Ovary (tissue), 9 donors: ENCODE data around the gene ADGRD1. TPM values are rescaled to one million over a fixed set of nuclear protein-coding genes. Genes with fewer than 3 reads are reported as not detected.

ENCODE experiments used
- DNase-seq, 5 donors: peaks; one replicate each; pipeline ENCODE4 v3.0.0-alpha.2; 2019 to 2020
- H3K27ac ChIP-seq, 2 donors: fragments of 200-600 bp; one replicate each; pipeline versions ENCODE4 v1.5.1 to v1.8.0; 2019 to 2022
- H3K27me3 ChIP-seq: fragments of 200-600 bp; one replicate; pipeline ENCODE4 v1.8.0; 2022
- H3K36me3 ChIP-seq: fragments of 200-600 bp; sonication (generic); one replicate; pipeline ENCODE4 v1.5.1; 2019
- H3K4me1 ChIP-seq: one replicate; pipeline ENCODE4 v1.8.1; 2013; ENCODE audit warnings: mild to moderate bottlenecking, moderate library complexity; ENCODE audit not compliant: insufficient read depth
- H3K4me3 ChIP-seq: fragments of 200-600 bp; sonication (generic); one replicate; pipeline ENCODE4 v1.5.1; 2017
- H3K9me3 ChIP-seq, 2 donors: fragments of 200-600 bp in 1 of 2; sonication (generic) in 1 of 2; one replicate each; pipeline versions ENCODE4 v1.5.1 to v1.8.1; 2013 to 2019; ENCODE audit warnings: mild to moderate bottlenecking in 1 of 2, moderate library complexity in 1 of 2
- CTCF ChIP-seq, 3 donors: fragments of 450-650 bp in 2 of 3; fragments of 200-600 bp in 1 of 3; IDR thresholded peaks; one replicate each; pipeline versions ENCODE4 v1.5.1 to v1.8.0; 2016 to 2022; ENCODE audit warnings: antibody characterized with exemption in 3 of 3, mild to moderate bottlenecking in 1 of 3
- EP300 ChIP-seq: sonication (generic); formaldehyde crosslinking; IDR thresholded peaks from one replicate; pipeline ENCODE4 v1.6.1; 2017; ENCODE audit warnings: antibody characterized with exemption
- POLR2A ChIP-seq: fragments of 450-650 bp; IDR thresholded peaks from one replicate; pipeline ENCODE4 v1.6.1; 2017; ENCODE audit warnings: antibody characterized with exemption, mild to moderate bottlenecking, moderate library complexity
- WGBS, 3 donors: extraction: QIAGEN DNeasy Blood & Tissue Kit in 1 of 3; methylation state at CpG; one replicate each; pipeline versions ENCODE4 v1.1.5 to v1.1.7; 2013 to 2017; 5-methylcytosine and 5-hydroxymethylcytosine counted together
- intact Hi-C, 4 donors: fragments of 100-400 bp; cut with DNase I; formaldehyde crosslinking; loops; one replicate each; pipeline versions ENCODE4 v1.11.0 to v1.15.1; 2022 to 2023
- polyA plus RNA-seq, 2 donors: library from polyadenylated mRNA; stranded (reverse); fragments of 200-250 nt in 1 of 2; fragments of 350-450 nt in 1 of 2; fragmentation: Illumina TruSeq in 1 of 2; extraction: RNeasy Lipid Tissue Mini Kit (QIAGEN cat#74804) in 1 of 2; gene quantifications; one replicate each; pipeline ENCODE4 v1.2.3, GENCODE V29; 2013 to 2014
- total RNA-seq, 7 donors: library from RNA; depleted of rRNA in 2 of 7; stranded (reverse); fragments of >200 nt in 2 of 7; fragmentation: NEBNext Ultra II Directional in 3 of 7; extraction: Animal tissue kit (Norgen Biotek cat#: 25700) in 3 of 7; gene quantifications; one replicate each; pipeline versions ENCODE4 v1.1.0 to v1.2.4, GENCODE V29; 2016 to 2023
- donor health status: DM: no; HTN: no; CAD: no; lungs with moderate emphysema.
- donor health status: DM: no; HTN: no; CAD: no.
- donor health status: Bipolar disorder and iron deficiency.
- donor health status: DM: yes; HTN: yes; CAD: no.
- donor health status: DM: no; HTN: no; CAD: no.
- donor health status: DM: yes; HTN: yes; CAD: no.

ADGRD1 gene
- total and polyA plus RNA-seq, 9 donors, result 7.6 to 75.3 (median 25.9) TPM

GRCh38 chr12:130956456-130957303 lies 3.0 kb downstream of the ADGRD1 start:
- Histone ChIP-seq H3K36me3 (no peaks in the 10 kb centered on the region), H3K27ac (no peak overlapping the region), H3K27me3 (no peaks in the 10 kb centered on the region), H3K4me1 (peaks cover 7% of the 10 kb centered on the region), H3K4me3 (no peak overlapping the region), H3K9me3 (no peaks in the 10 kb centered on the region)
- no peak for DNase-seq
- TF ChIP-seq POLR2A (no peak), EP300 (no peak), CTCF (IDR thresholded peaks at IDR 0.05) (no peak)
- intact Hi-C loops, result no loop called here
- 90 to 91% (median 90%) methylated on average over 14 of the region's 14 CpGs for WGBS, 3 donors

GRCh38 chr12:130957304-130957621 lies 3.6 kb downstream of the ADGRD1 start:
- intact Hi-C loops, result no loop called here
- no peak overlapping the region for H3K27ac ChIP-seq
- no peak overlapping the region for H3K4me3 ChIP-seq
- 79 to 88% (median 86%) methylated on average over 7 of the region's 7 CpGs for WGBS, 3 donors
- no peaks in the 10 kb centered on the region for H3K36me3 ChIP-seq
- no peaks in the 10 kb centered on the region for H3K9me3 ChIP-seq
- H3K27me3 ChIP-seq, result no peaks in the 10 kb centered on the region
- no peak for TF ChIP-seq EP300
- TF ChIP-seq POLR2A, result no peak
- no peak for TF ChIP-seq CTCF (IDR thresholded peaks at IDR 0.05)
- peaks cover 7% of the 10 kb centered on the region for H3K4me1 ChIP-seq
- no peak for DNase-seq

- H3K4me3 ChIP-seq, result no peak overlapping the region
- DNase-seq, result no peak
- H3K4me1 ChIP-seq, result peaks cover 4% of the 10 kb centered on the region
- H3K9me3 ChIP-seq, result no peaks in the 10 kb centered on the region
- H3K27me3 ChIP-seq, result no peaks in the 10 kb centered on the region
- H3K36me3 ChIP-seq, result no peaks in the 10 kb centered on the region
- WGBS, 3 donors, result 82 to 86% (median 84%) methylated on average over 26 of the region's 26 CpGs
- intact Hi-C loops, result no loop called here
- TF ChIP-seq EP300 (no peak), CTCF (IDR thresholded peaks at IDR 0.05) (no peak), POLR2A (no peak)
- no peak overlapping the region for H3K27ac ChIP-seq
Observed at GRCh38 chr12:130958557-130959140, 4.9 kb downstream of the ADGRD1 start.

- Histone ChIP-seq H3K27me3 (no peaks in the 10 kb centered on the region), H3K9me3 (no peaks in the 10 kb centered on the region), H3K4me3 (no peak overlapping the region), H3K27ac (no peak overlapping the region), H3K36me3 (no peaks in the 10 kb centered on the region), H3K4me1 (peaks cover 4% of the 10 kb centered on the region)
- no peak for DNase-seq
- intact Hi-C loops, result no loop called here
- 85 to 91% (median 90%) methylated on average over 8 of the region's 8 CpGs for WGBS, 3 donors
- TF ChIP-seq EP300 (no peak), CTCF (IDR thresholded peaks at IDR 0.05) (no peak), POLR2A (no peak)
Observed at GRCh38 chr12:130959632-130960031, 5.9 kb downstream of the ADGRD1 start.
